Mesodermal cell (in vitro differentiated cells): Measurements from ENCODE around the gene EYS.

Source experiments
- H3K27ac ChIP-seq: 2 replicates; pipeline ENCODE4 v1.7.0; 2013; ENCODE audit warnings: mild to moderate bottlenecking, low read depth, low read length, moderate library complexity; ENCODE audit not compliant: severe bottlenecking
- H3K36me3 ChIP-seq: 2 replicates; pipeline ENCODE4 v1.7.1; 2013; ENCODE audit warnings: mild to moderate bottlenecking, low read length, moderate library complexity; ENCODE audit not compliant: control insufficient read depth, insufficient read depth
- H3K4me1 ChIP-seq: one replicate; pipeline ENCODE4 v1.7.1; 2013; ENCODE audit warnings: mild to moderate bottlenecking, low read length; ENCODE audit not compliant: insufficient read depth, control insufficient read depth, poor library complexity, severe bottlenecking
- H3K4me3 ChIP-seq: 2 replicates; pipeline ENCODE4 v1.7.0; 2013; ENCODE audit warnings: low read length, control low read depth, mild to moderate bottlenecking; ENCODE audit not compliant: insufficient read depth, poor library complexity, severe bottlenecking; ENCODE audit errors: extremely low read depth
- H3K9me3 ChIP-seq: 2 replicates; pipeline ENCODE4 v1.7.1; 2013; ENCODE audit warnings: mild to moderate bottlenecking, low read length, moderate library complexity; ENCODE audit not compliant: control insufficient read depth
- WGBS, 2 experiments: methylation state at CpG; one replicate each; pipeline ENCODE4 v1.1.5; 2013; ENCODE audit warnings: missing lambda C conversion rate in 2 of 2; ENCODE audit not compliant: insufficient coverage in 2 of 2; 5-methylcytosine and 5-hydroxymethylcytosine counted together

Gene EYS

DNA sequence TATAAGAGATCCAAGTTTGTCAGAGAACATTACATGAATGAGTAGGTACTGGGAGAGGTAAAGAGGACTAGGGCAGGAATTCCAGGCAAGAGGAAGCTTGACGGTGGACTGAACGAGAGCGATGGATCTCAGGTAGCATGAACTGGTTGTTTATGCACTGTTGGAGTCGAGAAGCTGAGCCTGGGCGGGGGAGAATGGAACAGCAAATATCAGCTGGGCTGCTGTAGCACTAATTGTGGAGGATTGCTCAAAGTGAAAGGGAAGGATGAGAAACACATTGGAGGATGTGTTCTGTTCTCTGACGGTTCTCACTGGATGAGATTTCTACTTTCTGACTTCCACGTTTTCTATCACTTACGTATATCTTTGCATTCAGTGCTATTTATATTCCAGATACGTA, 1907.2 kb downstream of the EYS start:
- no peaks in the 10 kb centered on the region for H3K9me3 ChIP-seq
- WGBS, 2 experiments, result 93 to 97% methylated on average over 5 to 7 of the region's 9 CpGs
- H3K4me1 ChIP-seq, result peaks cover 9% of the 10 kb centered on the region
- H3K27ac ChIP-seq, result no peak overlapping the region
- H3K36me3 ChIP-seq, result no peaks in the 10 kb centered on the region
- no peak overlapping the region for H3K4me3 ChIP-seq

DNA sequence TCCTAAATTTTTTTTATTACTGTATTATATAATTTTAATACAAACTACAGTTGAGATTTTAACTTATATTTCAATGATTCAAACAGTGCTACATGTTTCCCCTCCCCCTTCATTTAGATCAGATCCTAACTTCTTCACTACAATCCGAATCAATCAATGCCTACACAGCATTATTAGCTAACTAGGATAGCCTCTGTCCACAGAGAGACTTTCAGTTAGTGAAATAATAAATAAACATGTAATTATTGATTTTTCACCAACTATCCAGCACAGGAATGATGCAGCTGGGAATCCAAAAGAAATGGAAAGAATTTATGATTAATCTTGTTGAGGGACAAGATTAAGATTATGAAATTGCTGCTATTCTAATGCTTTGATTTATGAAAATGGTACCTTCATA, 1907.7 kb downstream of the EYS start:
- no peaks in the 10 kb centered on the region for H3K36me3 ChIP-seq
- peaks cover 4% of the 10 kb centered on the region for H3K4me1 ChIP-seq
- no peak overlapping the region for H3K27ac ChIP-seq
- no peaks in the 10 kb centered on the region for H3K9me3 ChIP-seq
- WGBS, 2 experiments, result no CpG with 5 or more reads among the region's 1 CpG
- no peak overlapping the region for H3K4me3 ChIP-seq

DNA sequence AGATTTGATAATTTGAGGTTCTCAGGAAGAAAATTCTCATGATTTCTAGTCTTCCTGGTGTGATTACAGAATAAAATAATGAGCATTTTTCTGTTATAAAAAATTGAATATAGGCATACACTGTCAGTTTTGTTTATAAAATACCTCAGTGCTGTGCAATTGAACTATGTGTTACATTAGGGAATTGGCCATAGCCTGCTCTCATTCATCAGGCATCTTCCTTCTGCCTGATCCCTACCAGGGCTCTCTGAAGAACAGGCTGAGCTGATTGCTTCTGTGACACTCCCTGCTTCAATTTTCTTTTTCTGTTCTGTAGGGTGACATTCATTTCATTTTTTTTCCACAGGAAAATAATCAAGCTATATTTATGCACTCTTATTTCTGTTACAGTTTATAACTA, 1908.6 kb downstream of the EYS start:
- Histone ChIP-seq H3K4me3 (no peak overlapping the region), H3K36me3 (no peaks in the 10 kb centered on the region)

DNA sequence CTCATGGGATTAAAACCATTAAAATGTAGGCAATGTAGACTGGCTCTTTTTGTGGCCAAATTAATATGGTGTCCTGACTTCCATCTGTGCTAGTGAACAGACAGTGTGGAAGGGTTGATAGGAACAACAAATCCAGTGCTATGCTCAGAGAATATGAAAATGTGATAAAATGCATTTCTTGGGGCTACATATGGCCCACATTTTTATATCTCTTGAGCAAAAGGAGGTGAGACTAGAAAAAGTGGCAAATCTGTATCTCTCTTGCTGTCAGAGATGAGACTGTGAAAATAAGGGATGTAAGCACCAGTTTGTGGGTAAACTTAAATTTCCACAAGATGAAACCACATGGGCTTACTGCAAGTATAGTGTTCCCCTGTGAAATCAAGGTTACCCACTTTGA, 1909.3 kb downstream of the EYS start:
- H3K4me3 ChIP-seq, result no peak overlapping the region
- no peaks in the 10 kb centered on the region for H3K36me3 ChIP-seq
- no peak overlapping the region for H3K27ac ChIP-seq
- no peaks in the 10 kb centered on the region for H3K4me1 ChIP-seq
- no peaks in the 10 kb centered on the region for H3K9me3 ChIP-seq

More for the DNA sequence above, 1908.6 kb downstream of the EYS start:
- Histone ChIP-seq H3K9me3 (no peaks in the 10 kb centered on the region), H3K27ac (no peak overlapping the region), H3K4me1 (no peaks in the 10 kb centered on the region)

DNA sequence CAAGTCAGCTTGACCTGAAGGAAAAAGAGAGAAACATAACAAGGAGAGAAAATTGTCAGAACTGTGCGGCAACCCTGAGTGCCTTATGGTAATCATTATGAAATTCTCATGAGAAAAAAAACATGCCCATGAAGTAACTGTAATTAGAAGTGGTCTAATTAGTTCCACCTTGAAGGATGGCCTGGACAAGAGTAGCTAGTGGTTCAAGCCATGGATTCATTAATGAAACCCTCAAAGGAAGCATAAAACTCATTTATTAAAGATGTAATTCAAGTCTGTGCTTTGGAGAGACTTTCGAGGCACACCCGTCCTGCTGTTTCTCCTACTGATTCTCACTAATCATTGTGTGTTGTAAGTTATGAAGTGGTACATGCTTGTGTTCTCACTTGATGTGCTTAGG, 1911.2 kb downstream of the EYS start:
- Histone ChIP-seq H3K9me3 (no peaks in the 10 kb centered on the region), H3K27ac (no peak overlapping the region), H3K36me3 (no peaks in the 10 kb centered on the region), H3K4me1 (no peaks in the 10 kb centered on the region), H3K4me3 (no peak overlapping the region)
- WGBS, 2 experiments, result 100% methylated on average over 1 of the region's 3 CpGs

DNA sequence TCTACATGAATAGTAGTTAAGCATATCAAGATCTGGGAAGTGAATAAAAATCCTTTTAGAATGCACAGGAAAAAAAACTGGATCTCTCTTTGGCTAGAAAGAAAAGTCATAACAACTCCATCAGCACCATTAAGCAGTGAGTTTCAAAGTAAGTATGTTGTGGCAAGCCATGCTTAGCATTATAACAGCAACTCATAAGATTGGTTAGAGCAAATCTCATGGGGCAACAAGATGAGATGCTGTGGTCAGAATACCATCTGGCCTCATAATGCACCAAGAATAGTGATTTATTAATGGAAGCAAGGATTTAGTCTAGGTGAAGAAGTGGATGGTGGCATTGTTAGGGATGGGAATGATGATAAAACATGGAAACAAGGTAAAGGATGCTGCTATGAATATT, 1912.0 kb downstream of the EYS start:
- H3K27ac ChIP-seq, result no peak overlapping the region
- no peaks in the 10 kb centered on the region for H3K9me3 ChIP-seq
- H3K4me1 ChIP-seq, result no peaks in the 10 kb centered on the region
- no peaks in the 10 kb centered on the region for H3K36me3 ChIP-seq
- no peak overlapping the region for H3K4me3 ChIP-seq

DNA sequence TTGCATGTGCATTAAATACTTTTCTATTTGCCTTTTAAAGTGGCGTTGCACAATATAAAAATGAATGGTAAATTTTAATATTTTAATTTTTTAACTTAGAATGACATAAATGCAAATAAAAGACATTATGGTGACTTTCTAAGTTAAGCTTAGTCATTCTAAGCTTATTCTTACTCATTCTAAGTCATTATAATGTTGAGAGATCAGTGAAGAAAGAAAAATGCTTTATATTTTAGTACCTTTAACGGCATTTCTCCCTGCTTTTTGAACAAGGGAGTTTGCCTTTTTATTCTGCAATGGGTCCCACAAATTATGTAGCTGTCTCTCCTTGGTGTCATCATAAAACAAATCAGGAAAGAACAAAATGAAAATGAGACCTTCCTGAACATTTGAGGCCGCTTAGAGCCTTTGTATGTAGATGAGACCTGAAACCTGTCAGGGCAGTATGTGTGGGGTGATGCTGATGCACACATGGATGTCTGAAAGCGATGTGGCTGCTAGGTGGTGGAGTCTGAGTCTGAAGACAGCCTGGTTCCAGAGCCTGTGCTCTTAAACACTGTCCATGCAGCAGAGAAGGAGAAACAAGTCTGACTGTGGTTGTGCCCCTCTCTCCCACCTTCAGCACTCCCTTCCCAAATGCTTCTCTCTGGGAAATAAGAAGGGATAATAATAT, 1913.4 kb downstream of the EYS start:
- 84 to 90% methylated on average over 2 of the region's 4 CpGs for WGBS, 2 experiments
- Histone ChIP-seq H3K4me3 (no peak overlapping the region), H3K4me1 (no peaks in the 10 kb centered on the region)

DNA sequence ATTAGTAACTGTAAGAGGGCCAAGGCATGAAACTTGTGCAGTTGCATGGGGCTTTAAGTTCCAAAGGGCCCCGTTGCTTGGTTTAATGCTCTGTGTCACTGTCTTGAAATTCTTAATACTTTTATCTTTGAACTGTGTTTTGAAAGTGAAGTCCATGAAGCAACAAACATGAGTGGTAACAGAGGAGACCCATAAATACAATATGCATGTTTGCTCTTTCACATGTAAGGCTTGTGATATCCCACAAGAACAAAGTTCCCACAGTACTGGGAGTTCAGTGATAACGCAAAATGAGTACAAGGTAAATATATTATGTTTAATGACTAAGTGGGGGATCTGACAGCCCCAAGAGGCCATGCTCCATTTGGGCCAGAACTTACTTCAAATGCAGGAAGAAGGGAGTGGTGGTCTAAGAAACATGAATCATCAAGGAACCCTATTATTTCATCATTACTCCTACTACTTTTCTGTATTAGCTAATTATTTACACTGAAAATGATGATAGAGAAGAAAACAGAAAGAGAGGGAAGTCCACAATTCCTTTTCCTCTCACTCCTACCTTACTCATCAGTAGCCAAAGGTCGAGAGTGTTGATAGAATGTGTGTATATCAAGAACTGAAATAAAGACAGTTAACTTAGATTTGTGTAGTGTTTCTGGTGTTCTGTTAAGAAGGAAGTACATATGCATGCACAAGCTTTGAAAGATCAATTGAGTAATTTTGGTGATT, 1914.1 kb downstream of the EYS start:
- Histone ChIP-seq H3K4me1 (no peaks in the 10 kb centered on the region), H3K4me3 (no peak overlapping the region), H3K36me3 (no peaks in the 10 kb centered on the region), H3K9me3 (no peaks in the 10 kb centered on the region), H3K27ac (no peak overlapping the region)
- 100% methylated on average over 1 of the region's 3 CpGs; no CpG with 5 or more reads in 1 of the 2 experiments for WGBS, 2 experiments

More for the DNA sequence above, 1913.4 kb downstream of the EYS start:
- Histone ChIP-seq H3K36me3 (no peaks in the 10 kb centered on the region), H3K27ac (no peak overlapping the region), H3K9me3 (no peaks in the 10 kb centered on the region)

DNA sequence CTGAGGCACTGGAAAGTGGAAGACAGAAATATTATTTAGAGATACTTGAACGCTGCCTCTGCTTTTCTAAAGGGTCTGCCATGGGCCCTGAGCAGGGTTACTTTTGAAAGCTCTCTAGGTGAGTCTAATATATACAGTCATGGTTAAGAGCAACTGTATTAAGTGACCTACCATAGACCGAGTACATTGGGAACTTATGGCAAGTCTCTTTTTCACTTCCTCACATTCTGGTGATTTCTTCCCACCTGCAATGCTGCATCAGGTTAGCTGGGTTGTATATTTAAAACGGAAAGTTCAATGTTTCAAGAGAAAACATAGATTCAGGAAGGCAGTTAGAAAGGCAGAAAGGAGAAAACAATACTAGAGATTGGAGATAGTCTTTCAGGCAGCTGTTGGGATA, 1916.7 kb downstream of the EYS start:
- Histone ChIP-seq H3K27ac (no peak overlapping the region), H3K9me3 (no peaks in the 10 kb centered on the region), H3K4me3 (no peak overlapping the region), H3K36me3 (no peaks in the 10 kb centered on the region), H3K4me1 (no peaks in the 10 kb centered on the region)
- 80 to 85% methylated on average over 1 to 2 of the region's 3 CpGs for WGBS, 2 experiments

DNA sequence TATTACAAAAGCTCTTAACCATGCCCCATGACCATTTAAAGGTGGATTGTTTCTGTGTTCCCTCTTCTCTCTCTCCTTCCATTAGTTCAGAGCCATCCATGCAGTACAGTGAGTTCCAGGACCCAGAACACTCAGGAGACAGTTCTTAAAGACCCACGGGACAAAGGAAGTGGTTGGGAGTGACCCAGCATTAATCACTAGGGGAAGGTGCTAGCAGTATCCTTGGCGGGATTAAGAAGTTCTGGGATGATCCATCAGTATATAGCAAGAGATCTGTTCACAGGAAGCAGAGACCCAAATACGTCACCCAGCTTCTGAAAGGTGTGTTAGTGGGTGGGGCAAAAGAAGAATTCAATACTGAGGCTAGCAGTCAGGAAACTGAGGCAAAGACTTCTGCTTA, 1917.3 kb downstream of the EYS start:
- Histone ChIP-seq H3K36me3 (no peaks in the 10 kb centered on the region), H3K27ac (no peak overlapping the region), H3K4me3 (no peak overlapping the region), H3K9me3 (no peaks in the 10 kb centered on the region), H3K4me1 (no peaks in the 10 kb centered on the region)
- WGBS, 2 experiments, result 79 to 94% methylated on average over 3 of the region's 3 CpGs

DNA sequence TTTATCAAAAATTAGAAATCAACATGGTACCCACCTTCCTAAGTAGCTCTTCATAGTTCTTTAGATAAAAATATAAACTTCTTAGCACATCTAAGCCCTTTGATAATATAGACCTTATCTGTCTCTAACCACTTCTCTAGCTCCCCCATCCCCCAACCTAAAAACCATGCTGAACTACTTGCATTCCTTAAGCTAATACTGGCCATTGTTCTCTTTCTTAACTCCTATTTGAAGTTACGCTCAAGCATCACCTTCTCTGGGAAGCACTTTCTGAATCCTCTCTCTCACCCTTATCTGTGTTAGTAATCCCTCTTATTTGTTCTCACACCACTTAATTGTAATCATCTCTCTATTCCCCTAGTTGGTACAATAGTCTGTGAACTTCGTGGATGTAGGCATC, 1918.5 kb downstream of the EYS start:
- no peak overlapping the region for H3K27ac ChIP-seq
- no peaks in the 10 kb centered on the region for H3K4me1 ChIP-seq
- WGBS, 2 experiments, result 80 to 100% methylated on average over 1 of the region's 2 CpGs
- no peaks in the 10 kb centered on the region for H3K36me3 ChIP-seq
- no peaks in the 10 kb centered on the region for H3K9me3 ChIP-seq
- no peak overlapping the region for H3K4me3 ChIP-seq
